Mesendoderm (in vitro differentiated cells): Measurements from ENCODE around the gene FOXS1.
"Not testable (repeated sequence)": the region's sequence is repeated elsewhere in the genome, so short reads cannot be mapped to it uniquely, and the experiment has no call there.

Experiments
- DNase-seq: peaks from one replicate; pipeline ENCODE4 v3.0.0; 2013
- H2AK5ac ChIP-seq: 2 replicates; pipeline ENCODE4 v1.6.1; 2013; ENCODE audit warnings: low read length, inconsistent platforms
- H2BK120ac ChIP-seq: 2 replicates; pipeline ENCODE4 v1.6.1; 2013; ENCODE audit warnings: low read depth, mild to moderate bottlenecking, low read length, moderate library complexity, mixed read lengths
- H2BK15ac ChIP-seq: replicated peaks from 2 replicates; pipeline ENCODE4 v1.6.1; 2013; ENCODE audit warnings: low read depth, mild to moderate bottlenecking, moderate library complexity
- H2BK5ac ChIP-seq: 2 replicates; pipeline ENCODE4 v1.6.1; 2013; ENCODE audit warnings: low read length, inconsistent platforms
- H3K18ac ChIP-seq: 2 replicates; pipeline ENCODE4 v1.6.1; 2013; ENCODE audit warnings: mild to moderate bottlenecking, low read length, mixed read lengths
- H3K23ac ChIP-seq: one replicate; pipeline ENCODE4 v1.6.1; 2013; ENCODE audit warnings: low read length
- H3K27ac ChIP-seq: 2 replicates; pipeline ENCODE4 v1.5.1; 2013; ENCODE audit warnings: low read depth, mild to moderate bottlenecking, inconsistent platforms, low read length, moderate library complexity
- H3K27me3 ChIP-seq: 2 replicates; pipeline ENCODE4 v1.6.1; 2013; ENCODE audit warnings: low read length, control low read depth, mild to moderate bottlenecking, inconsistent platforms; ENCODE audit not compliant: insufficient read depth, poor library complexity
- H3K36me3 ChIP-seq: 2 replicates; pipeline ENCODE4 v1.6.1; 2013; ENCODE audit warnings: low read length, inconsistent platforms; ENCODE audit not compliant: control insufficient read depth, insufficient read depth
- H3K4ac ChIP-seq: one replicate; pipeline ENCODE4 v1.6.1; 2013; ENCODE audit warnings: low read depth, mild to moderate bottlenecking, low read length, moderate library complexity
- H3K4me1 ChIP-seq: 2 replicates; pipeline ENCODE4 v1.6.1; 2013; ENCODE audit warnings: low read depth, low read length, inconsistent platforms; ENCODE audit not compliant: control insufficient read depth
- H3K4me2 ChIP-seq: 2 replicates; pipeline ENCODE4 v1.6.1; 2013; ENCODE audit warnings: low read length
- H3K4me3 ChIP-seq: 2 replicates; pipeline ENCODE4 v1.5.1; 2013; ENCODE audit warnings: mild to moderate bottlenecking, low read length
- H3K56ac ChIP-seq: one replicate; pipeline ENCODE4 v1.6.1; 2013; ENCODE audit warnings: low read length
- H3K79me1 ChIP-seq: 2 replicates; pipeline ENCODE4 v1.6.1; 2013; ENCODE audit warnings: low read length, inconsistent platforms
- H3K79me2 ChIP-seq: 2 replicates; pipeline ENCODE4 v1.6.1; 2013; ENCODE audit warnings: mild to moderate bottlenecking, low read length; ENCODE audit not compliant: control insufficient read depth, insufficient read depth
- H3K9ac ChIP-seq: 2 replicates; pipeline ENCODE4 v1.6.1; 2013; ENCODE audit warnings: low read length, inconsistent platforms
- H4K5ac ChIP-seq: one replicate; pipeline ENCODE4 v1.6.1; 2013; ENCODE audit warnings: low read length
- H4K8ac ChIP-seq: one replicate; pipeline ENCODE4 v1.6.1; 2013; ENCODE audit warnings: low read depth, mild to moderate bottlenecking, control low read depth, low read length, moderate library complexity
- WGBS: extraction: QIAGEN DNeasy Blood & Tissue Kit; methylation state at CpG from one replicate; pipeline ENCODE4 v1.1.7; 2013; ENCODE audit warnings: low lambda C conversion rate, missing lambda C conversion rate; ENCODE audit not compliant: insufficient coverage; ENCODE audit errors: extremely low coverage; 5-methylcytosine and 5-hydroxymethylcytosine counted together

Gene FOXS1

DNA sequence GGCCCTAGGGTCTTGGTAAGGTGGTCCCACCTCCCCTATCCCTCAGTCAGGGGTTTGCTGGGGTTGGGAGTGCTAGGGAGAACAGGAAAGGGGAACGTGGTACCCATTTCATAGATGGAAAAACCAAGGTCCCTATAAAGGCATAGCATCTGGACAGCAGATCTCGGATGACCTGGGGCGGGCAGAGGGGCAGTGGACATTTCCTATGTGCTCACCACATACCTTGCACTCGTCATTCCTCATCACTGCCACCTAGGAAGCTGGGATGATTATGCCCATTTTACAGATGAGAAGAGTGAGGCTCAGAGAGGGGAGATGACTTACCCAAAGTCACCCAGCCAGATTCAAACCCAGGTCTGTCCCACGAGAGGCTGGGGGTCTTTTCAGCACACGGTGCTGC, 14.2 kb downstream of the FOXS1 start:
- H2BK15ac ChIP-seq = no peak overlapping the region
- no peaks in the 10 kb centered on the region for H3K36me3 ChIP-seq
- no CpG with 5 or more reads among the region's 6 CpGs for WGBS
- no peak overlapping the region for H3K4me2 ChIP-seq
- H2AK5ac ChIP-seq = no peak overlapping the region
- no peaks in the 10 kb centered on the region for H3K79me2 ChIP-seq
- H4K8ac ChIP-seq = no peak overlapping the region
- H2BK5ac ChIP-seq = no peak overlapping the region
- H3K79me1 ChIP-seq = no peaks in the 10 kb centered on the region
- H3K4ac ChIP-seq = no peak overlapping the region
- peaks cover 4% of the 10 kb centered on the region for H3K4me1 ChIP-seq
- H3K27ac ChIP-seq = no peak overlapping the region
- no peak overlapping the region for H3K18ac ChIP-seq
- no peak overlapping the region for H3K56ac ChIP-seq
- no peak overlapping the region for H3K9ac ChIP-seq
- no peaks in the 10 kb centered on the region for H3K27me3 ChIP-seq
- no peak for DNase-seq
- H3K23ac ChIP-seq = no peak overlapping the region
- no peak overlapping the region for H3K4me3 ChIP-seq
- no peak overlapping the region for H2BK120ac ChIP-seq
- no peak overlapping the region for H4K5ac ChIP-seq

DNA sequence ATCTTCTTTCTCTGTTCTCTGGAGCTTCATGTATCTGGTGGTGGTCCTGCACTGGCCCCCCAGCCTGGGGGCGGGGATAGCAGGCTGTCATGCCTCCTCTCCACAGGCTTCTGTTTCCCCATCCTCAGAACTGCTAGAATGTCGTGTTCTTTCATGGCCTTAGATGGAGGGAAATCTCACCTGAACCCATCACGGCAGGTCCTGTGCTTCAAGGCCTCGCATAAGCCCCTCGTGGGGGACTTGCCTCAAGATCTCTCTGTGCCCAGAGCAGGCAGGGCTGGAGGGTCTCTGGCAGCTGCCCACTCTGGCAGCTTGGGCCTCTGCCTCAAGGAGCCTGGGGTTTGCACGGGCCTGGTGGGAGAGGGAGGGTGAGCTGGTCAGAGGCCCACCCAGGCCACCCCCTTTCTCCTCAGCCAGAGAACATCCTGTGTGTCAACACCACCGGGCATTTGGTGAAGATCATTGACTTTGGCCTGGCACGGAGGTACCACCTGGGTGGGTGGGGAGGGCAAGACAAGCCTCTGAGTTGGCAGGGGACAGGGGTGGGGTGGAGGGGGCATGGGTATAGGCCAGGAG, 14.9 kb downstream of the FOXS1 start:
- H4K8ac ChIP-seq = no peak overlapping the region
- no peak overlapping the region for H3K4me3 ChIP-seq
- no peak overlapping the region for H3K9ac ChIP-seq
- no peak overlapping the region for H2AK5ac ChIP-seq
- no peak overlapping the region for H2BK120ac ChIP-seq
- no peak overlapping the region for H3K56ac ChIP-seq
- no peak overlapping the region for H2BK15ac ChIP-seq
- H3K4ac ChIP-seq = no peak overlapping the region
- H3K27me3 ChIP-seq = no peaks in the 10 kb centered on the region
- WGBS = no CpG with 5 or more reads among the region's 8 CpGs
- H2BK5ac ChIP-seq = no peak overlapping the region
- no peaks in the 10 kb centered on the region for H3K79me1 ChIP-seq
- DNase-seq = no peak
- no peak overlapping the region for H3K18ac ChIP-seq
- no peak overlapping the region for H3K4me2 ChIP-seq
- H3K27ac ChIP-seq = no peak overlapping the region
- no peaks in the 10 kb centered on the region for H3K4me1 ChIP-seq
- no peaks in the 10 kb centered on the region for H3K36me3 ChIP-seq
- no peak overlapping the region for H3K23ac ChIP-seq
- no peaks in the 10 kb centered on the region for H3K79me2 ChIP-seq
- H4K5ac ChIP-seq = no peak overlapping the region

DNA sequence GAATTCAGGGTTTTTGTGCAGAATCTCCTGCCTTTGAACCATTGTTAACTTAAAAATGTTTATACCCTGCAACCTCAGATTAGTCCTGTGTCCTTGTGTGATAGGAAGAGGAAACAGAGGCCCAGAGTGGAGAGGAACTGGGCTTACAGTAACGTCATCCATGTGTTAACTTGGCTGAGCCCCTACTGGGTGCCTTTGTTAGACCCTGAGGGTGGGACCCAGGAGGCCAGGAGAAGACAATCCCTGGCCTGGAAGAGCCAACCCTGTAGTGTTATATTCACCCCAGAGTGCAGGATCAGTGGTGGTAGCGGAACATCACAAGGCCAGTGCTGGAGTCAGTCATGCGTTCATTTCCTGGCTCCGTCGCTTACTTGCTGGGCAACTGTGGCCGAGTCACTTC, 15.7 kb downstream of the FOXS1 start:
- Histone ChIP-seq H3K4me2 (no peak overlapping the region), H3K18ac (no peak overlapping the region), H4K5ac (no peak overlapping the region), H3K27me3 (no peaks in the 10 kb centered on the region), H4K8ac (no peak overlapping the region), H3K27ac (no peak overlapping the region), H3K4me1 (no peaks in the 10 kb centered on the region), H3K4ac (no peak overlapping the region), H2BK15ac (no peak overlapping the region), H3K9ac (no peak overlapping the region), H2BK5ac (no peak overlapping the region), H3K23ac (no peak overlapping the region), H3K79me2 (no peaks in the 10 kb centered on the region), H2BK120ac (no peak overlapping the region), H2AK5ac (no peak overlapping the region), H3K36me3 (no peaks in the 10 kb centered on the region), H3K56ac (no peak overlapping the region), H3K79me1 (no peaks in the 10 kb centered on the region), H3K4me3 (no peak overlapping the region)
- no CpG with 5 or more reads among the region's 6 CpGs for WGBS
- DNase-seq = no peak

- not testable (repeated sequence) for H2AK5ac ChIP-seq, H3K27me3 ChIP-seq, H3K27ac ChIP-seq, H3K4me3 ChIP-seq, H2BK120ac ChIP-seq, H2BK5ac ChIP-seq, DNase-seq, H3K79me2 ChIP-seq, H3K56ac ChIP-seq, H4K5ac ChIP-seq, H3K36me3 ChIP-seq, H4K8ac ChIP-seq, H3K18ac ChIP-seq, H3K23ac ChIP-seq, H3K4me1 ChIP-seq, H3K9ac ChIP-seq, H3K4me2 ChIP-seq, H3K4ac ChIP-seq, H3K79me1 ChIP-seq, H2BK15ac ChIP-seq
- WGBS = no CpG with 5 or more reads among the region's 11 CpGs
Measured at GRCh38 chr20:31828016-31828415, 17.4 kb downstream of the FOXS1 start.

- H2BK15ac ChIP-seq = no peak overlapping the region
- no peaks in the 10 kb centered on the region for H3K79me1 ChIP-seq
- no peak overlapping the region for H4K5ac ChIP-seq
- no peak overlapping the region for H2AK5ac ChIP-seq
- no peak for DNase-seq
- H3K79me2 ChIP-seq = no peaks in the 10 kb centered on the region
- no peak overlapping the region for H4K8ac ChIP-seq
- no peak overlapping the region for H3K27ac ChIP-seq
- H3K36me3 ChIP-seq = no peaks in the 10 kb centered on the region
- no peak overlapping the region for H3K4me2 ChIP-seq
- no peaks in the 10 kb centered on the region for H3K27me3 ChIP-seq
- no peak overlapping the region for H3K4me3 ChIP-seq
- no peak overlapping the region for H3K18ac ChIP-seq
- H3K4ac ChIP-seq = no peak overlapping the region
- no peak overlapping the region for H3K9ac ChIP-seq
- no peak overlapping the region for H3K23ac ChIP-seq
- H2BK120ac ChIP-seq = no peak overlapping the region
- no peaks in the 10 kb centered on the region for H3K4me1 ChIP-seq
- WGBS = no CpG with 5 or more reads among the region's 2 CpGs
- H2BK5ac ChIP-seq = no peak overlapping the region
- no peak overlapping the region for H3K56ac ChIP-seq
Measured at GRCh38 chr20:31827059-31827458, 18.3 kb downstream of the FOXS1 start.

DNA sequence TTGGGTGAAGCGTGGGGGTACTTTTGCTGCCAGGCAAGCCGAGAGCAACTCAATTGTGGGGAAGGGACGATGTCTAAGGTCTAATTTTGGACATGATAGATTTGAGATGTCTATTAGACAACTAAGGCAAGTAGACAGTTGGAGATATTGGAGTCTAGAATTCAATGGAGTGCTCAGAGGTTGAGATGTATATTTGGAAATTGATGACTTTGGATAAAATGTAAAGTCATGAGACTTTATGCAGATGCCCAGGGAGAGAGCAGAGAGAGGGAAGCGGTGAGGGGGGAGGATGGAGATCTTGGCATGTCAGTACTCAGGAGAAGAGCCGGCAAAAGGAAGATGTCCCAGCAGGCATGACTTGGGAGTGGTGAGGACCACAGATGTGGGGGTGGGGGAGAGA, 19.3 kb downstream of the FOXS1 start:
- Histone ChIP-seq H3K4me1 (no peaks in the 10 kb centered on the region), H3K27ac (no peak overlapping the region), H3K23ac (no peak overlapping the region), H3K36me3 (no peaks in the 10 kb centered on the region), H3K79me1 (no peaks in the 10 kb centered on the region), H4K5ac (no peak overlapping the region), H4K8ac (no peak overlapping the region), H3K9ac (no peak overlapping the region), H3K56ac (no peak overlapping the region), H3K4ac (no peak overlapping the region), H2BK5ac (no peak overlapping the region), H2BK120ac (no peak overlapping the region), H3K79me2 (no peaks in the 10 kb centered on the region), H2BK15ac (no peak overlapping the region), H3K18ac (no peak overlapping the region), H3K4me3 (no peak overlapping the region), H3K27me3 (no peaks in the 10 kb centered on the region), H2AK5ac (no peak overlapping the region), H3K4me2 (no peak overlapping the region)
- DNase-seq = no peak
- WGBS = no CpG with 5 or more reads among the region's 5 CpGs
